H1 (cell line): ENCODE results near the gene INTS15. TPM values are rescaled to one million over a fixed set of nuclear protein-coding genes. Genes with fewer than 3 reads are reported as not detected.
A peak's percentile ranks its signal among the peaks of the same experiment; 100 is the strongest.

Experiments
- CTCF ChIA-PET: fragments of 300-600 bp; sonication (Branson Sonifier 250); formaldehyde crosslinking; loops from one replicate; lab custom pipeline; 2021; ENCODE audit not compliant: partially characterized antibody; lab: Charles Lee
- POLR2A ChIA-PET: fragments of 300-600 bp; sonication (Branson Sonifier 250); formaldehyde crosslinking; loops from one replicate; lab custom pipeline; 2021; ENCODE audit warnings: inconsistent platforms; ENCODE audit not compliant: partially characterized antibody; lab: Charles Lee
- DNase-seq, 2 experiments: peaks; one replicate each; pipeline versions ENCODE4 v3.0.0 to v3.0.0-alpha.2; 2010 to 2022; ENCODE audit warnings: low spot score in 2 of 2, low read depth in 1 of 2, mixed read lengths in 1 of 2
- FAIRE-seq: peaks from 2 replicates; lab custom pipeline; 2011; peaks lifted over from hg19 to GRCh38; lab: Jason Lieb, UNC
- H2AFZ ChIP-seq: 2 replicates; pipeline ENCODE4 v1.8.1; 2012; ENCODE audit warnings: low read length, inconsistent platforms
- H2AK5ac ChIP-seq: 2 replicates; pipeline ENCODE4 v1.6.1; 2013; ENCODE audit warnings: low read depth, low read length
- H2BK120ac ChIP-seq: replicated peaks from 2 replicates; pipeline ENCODE3; 2013; ENCODE audit warnings: low read depth, low read length, inconsistent platforms
- H2BK12ac ChIP-seq: 2 replicates; pipeline ENCODE4 v1.6.1; 2013; ENCODE audit warnings: low read depth, low read length
- H2BK15ac ChIP-seq: 2 replicates; pipeline ENCODE4 v1.6.1; 2013; ENCODE audit warnings: low read length
- H2BK20ac ChIP-seq: 2 replicates; pipeline ENCODE4 v1.6.1; 2013; ENCODE audit warnings: low read length
- H2BK5ac ChIP-seq: 2 replicates; pipeline ENCODE4 v1.6.1; 2013; ENCODE audit warnings: low read depth, low read length
- H3K14ac ChIP-seq: 2 replicates; pipeline ENCODE4 v1.6.1; 2013; ENCODE audit warnings: inconsistent platforms; ENCODE audit not compliant: insufficient read length
- H3K18ac ChIP-seq: 2 replicates; pipeline ENCODE4 v1.6.1; 2013; ENCODE audit warnings: low read length; ENCODE audit errors: extremely low read depth
- H3K23ac ChIP-seq: 2 replicates; pipeline ENCODE4 v1.6.1; 2013; ENCODE audit warnings: inconsistent platforms; ENCODE audit not compliant: insufficient read length
- H3K23me2 ChIP-seq: 2 replicates; pipeline ENCODE4 v1.6.1; 2013; ENCODE audit warnings: low read depth, low read length
- H3K27ac ChIP-seq: 2 replicates; pipeline ENCODE4 v1.6.1; 2011; ENCODE audit warnings: low read depth, low read length, inconsistent platforms
- H3K27me3 ChIP-seq, 4 experiments: replicated peaks in 1 of 4; 1 replicate in 1 of 4; 2 replicates in 3 of 4; pipeline versions ENCODE4 v1.6.1 to v1.8.1; 2011 to 2013; ENCODE audit warnings: low read length in 3 of 4, mild to moderate bottlenecking in 3 of 4, inconsistent platforms in 2 of 4, mixed read lengths in 2 of 4, moderate library complexity in 1 of 4; ENCODE audit not compliant: control insufficient read depth in 3 of 4, insufficient read depth in 3 of 4; ENCODE audit errors: extremely low read depth in 1 of 4
- H3K36me3 ChIP-seq, 4 experiments: 2 replicates each; pipeline versions ENCODE4 v1.6.1 to v1.8.1; 2011 to 2013; ENCODE audit warnings: mild to moderate bottlenecking in 4 of 4, low read length in 3 of 4, moderate library complexity in 2 of 4, control low read depth in 1 of 4, inconsistent platforms in 1 of 4; ENCODE audit not compliant: insufficient read depth in 4 of 4, control insufficient read depth in 2 of 4
- H3K4ac ChIP-seq: replicated peaks from 2 replicates; pipeline ENCODE3; 2013; ENCODE audit warnings: low read length, low read depth, mixed read lengths, inconsistent platforms; ENCODE audit not compliant: insufficient read length
- H3K4me1 ChIP-seq, 4 experiments: replicated peaks in 1 of 4; 1 replicate in 1 of 4; 2 replicates in 3 of 4; pipeline versions ENCODE4 v1.6.1 to v1.8.1; 2011 to 2013; ENCODE audit warnings: low read length in 3 of 4, inconsistent platforms in 2 of 4, mixed read lengths in 1 of 4; ENCODE audit not compliant: insufficient read depth in 4 of 4, control insufficient read depth in 3 of 4
- H3K4me2 ChIP-seq, 2 experiments: 2 replicates each; pipeline versions ENCODE4 v1.6.1 to v1.8.1; 2011 to 2013; ENCODE audit warnings: low read depth in 2 of 2, low read length in 2 of 2, control low read depth in 1 of 2, inconsistent platforms in 1 of 2, mild to moderate bottlenecking in 1 of 2; ENCODE audit not compliant: insufficient read depth in 1 of 2
- H3K4me3 ChIP-seq, 4 experiments: fragments of 200-600, 300-600 bp in 1 of 4; sonication (generic), shearing (Covaris generic), sonication (Bioruptor Twin) in 1 of 4; 2 replicates each; pipeline versions ENCODE4 v1.5.1 to v1.8.1; 2011 to 2016; ENCODE audit warnings: low read length in 4 of 4, low read depth in 3 of 4, control low read depth in 2 of 4, inconsistent platforms in 2 of 4, mild to moderate bottlenecking in 2 of 4, mixed read lengths in 1 of 4, moderate library complexity in 1 of 4; ENCODE audit not compliant: insufficient read depth in 2 of 4; ENCODE audit errors: extremely low read depth in 1 of 4
- H3K56ac ChIP-seq: replicated peaks from 2 replicates; pipeline ENCODE3; 2013; ENCODE audit warnings: low read depth, mild to moderate bottlenecking, mixed read lengths, low read length, inconsistent platforms; ENCODE audit not compliant: insufficient read length
- H3K79me1 ChIP-seq: 2 replicates; pipeline ENCODE4 v1.6.1; 2013; ENCODE audit warnings: low read depth, low read length, control low read depth
- H3K79me2 ChIP-seq, 2 experiments: 2 replicates each; pipeline versions ENCODE4 v1.6.1 to v1.8.1; 2012 to 2013; ENCODE audit warnings: low read length in 2 of 2, mild to moderate bottlenecking in 2 of 2, inconsistent platforms in 1 of 2; ENCODE audit not compliant: insufficient read depth in 2 of 2, control insufficient read depth in 1 of 2
- H3K9ac ChIP-seq, 4 experiments: replicated peaks in 1 of 4; 1 replicate in 1 of 4; 2 replicates in 3 of 4; pipeline versions ENCODE4 v1.6.1 to v1.8.1; 2011 to 2013; ENCODE audit warnings: low read depth in 3 of 4, low read length in 3 of 4, control low read depth in 2 of 4, mild to moderate bottlenecking in 2 of 4, moderate library complexity in 2 of 4, inconsistent platforms in 1 of 4; ENCODE audit errors: extremely low read depth in 1 of 4
- H3K9me3 ChIP-seq, 2 experiments: 2 replicates each; pipeline versions ENCODE4 v1.6.1 to v1.8.1; 2012 to 2013; ENCODE audit warnings: mild to moderate bottlenecking in 2 of 2, moderate library complexity in 2 of 2, control low read depth in 1 of 2, inconsistent platforms in 1 of 2, low read depth in 1 of 2, low read length in 1 of 2, mixed read lengths in 1 of 2; ENCODE audit not compliant: insufficient read depth in 2 of 2
- H4K20me1 ChIP-seq, 2 experiments: replicated peaks in 1 of 2; 2 replicates each; pipeline versions ENCODE3 to v1.8.1; 2011 to 2013; ENCODE audit warnings: inconsistent platforms in 2 of 2, low read length in 2 of 2, mild to moderate bottlenecking in 1 of 2; ENCODE audit not compliant: insufficient read depth in 2 of 2, control insufficient read depth in 1 of 2
- H4K5ac ChIP-seq: 2 replicates; pipeline ENCODE4 v1.6.1; 2013; ENCODE audit warnings: low read length, low read depth, mixed read lengths, inconsistent platforms; ENCODE audit not compliant: insufficient read length
- H4K8ac ChIP-seq: 2 replicates; pipeline ENCODE4 v1.8.0; 2013; ENCODE audit warnings: mild to moderate bottlenecking, moderate library complexity, low read length, inconsistent platforms; ENCODE audit not compliant: insufficient read depth; ENCODE audit errors: extremely low read depth
- H4K91ac ChIP-seq: replicated peaks from 2 replicates; pipeline ENCODE3; 2013; ENCODE audit warnings: low read length, mixed read lengths, inconsistent platforms; ENCODE audit not compliant: insufficient read length
- TAF1 ChIP-seq: IDR thresholded peaks from 2 replicates; pipeline ENCODE4 v1.6.1; 2011; ENCODE audit warnings: mild to moderate bottlenecking, low read depth, low read length
- WGBS, 2 experiments: shearing (Covaris generic) in 1 of 2; methylation state at CpG; one replicate each; pipeline versions ENCODE4 v1.1.6 to v1.1.7; 2013 to 2015; ENCODE audit warnings: low lambda C conversion rate in 2 of 2, mixed read lengths in 2 of 2, inconsistent platforms in 1 of 2, low coverage in 1 of 2, missing lambda C conversion rate in 1 of 2; ENCODE audit not compliant: insufficient replicate concordance in 2 of 2, insufficient coverage in 1 of 2, insufficient read length in 1 of 2; ENCODE audit errors: extremely low coverage in 1 of 2, missing lambda C conversion rate in 1 of 2; 5-methylcytosine and 5-hydroxymethylcytosine counted together
- polyA plus RNA-seq, 7 experiments: library from polyadenylated mRNA; depleted of rRNA in 3 of 7; stranded (reverse) in 5 of 7; unstranded in 2 of 7; fragments of >200 nt in 5 of 7; fragments of 200-250 nt in 2 of 7; gene quantifications; 1 replicate in 5 of 7; 2 replicates in 1 of 7; 4 replicates in 1 of 7; pipeline versions ENCODE4 v1.2.1 to v1.2.3, GENCODE V29; 2011 to 2013; ENCODE audit warnings: missing spikeins in 2 of 7, mixed read lengths in 2 of 7
- total RNA-seq: library from RNA; stranded (reverse); fragmentation: NEBNext Ultra II Directional; extraction: Animal tissue kit (Norgen Biotek cat#: 25700); gene quantifications from 2 replicates; pipeline ENCODE4 v1.2.1, GENCODE V29; 2021
- TF ChIP-seq, protein P1 (sequence below): IDR thresholded peaks from 2 replicates; pipeline ENCODE4 v1.6.1; 2012; ENCODE audit warnings: inconsistent platforms

Gene INTS15
- total and polyA plus RNA-seq, 2 of the 8 experiments (the other 6 are each of a cell fraction or from before 2014, with no cell fraction given) = 23.0 to 25.7 TPM

DNA sequence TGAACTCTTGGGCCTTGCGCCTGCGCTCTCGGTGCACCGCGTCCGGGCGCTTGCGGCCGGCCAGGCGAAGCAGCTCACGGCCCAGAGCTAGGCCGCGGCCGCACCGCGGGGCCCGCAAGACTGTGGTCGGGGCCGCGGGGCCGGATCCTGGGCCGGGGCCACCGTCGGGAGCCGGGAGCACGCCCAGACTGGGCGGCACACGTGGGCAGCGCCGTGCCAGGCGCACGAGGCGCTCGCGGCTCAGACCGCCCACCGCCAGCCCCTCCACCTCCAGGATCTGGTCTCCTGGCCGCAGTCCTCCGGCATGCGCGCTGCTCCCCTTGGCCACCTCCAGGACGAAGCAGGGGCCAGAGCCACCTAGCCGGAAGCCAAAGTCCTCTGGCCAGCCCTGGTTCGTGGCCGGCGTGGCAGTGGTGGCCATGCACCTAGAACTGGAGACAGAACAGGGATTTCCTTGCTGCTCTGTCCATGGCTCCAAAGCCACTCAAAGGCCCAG, 38.8 kb upstream of the INTS15 start, which contains the start of gene GRID2IP:
GRID2IP (minus strand) TSS at position 446 of the 496 bp plus-strand sequence; CDS start at position 421, 25 bp downstream.
- WGBS, 2 experiments = 91% methylated on average over 35 of the region's 46 CpGs; no CpG with 5 or more reads in 1 of the 2 experiments
- Histone ChIP-seq H3K14ac (no peak within 1 kb of the TSS), H3K79me1 (no peaks in the 10 kb centered on the region), H3K9me3 (no peaks in the 10 kb centered on the region), H3K18ac (no peak within 1 kb of the TSS; the same call in 1 of the 2 replicates), H4K20me1 (no peaks in the 10 kb centered on the region), H4K8ac (peak within 1 kb of the TSS; percentile 68; the same call in 1 of the 2 replicates), H2BK120ac (no peak within 1 kb of the TSS), H3K4me3 (no peak within 1 kb of the TSS), H2AFZ (no peak within 1 kb of the TSS), H2BK5ac (no peak within 1 kb of the TSS), H2BK12ac (no peak within 1 kb of the TSS), H3K23ac (no peak within 1 kb of the TSS), H3K79me2 (no peaks in the 10 kb centered on the region), H3K23me2 (no peaks in the 10 kb centered on the region), H3K27me3 (no peaks in the 10 kb centered on the region), H3K4ac (no peak within 1 kb of the TSS), H2AK5ac (no peak within 1 kb of the TSS), H2BK15ac (0 out of 2 replicates have a peak within 1 kb of the TSS, but pooled peaks have one; percentile 10), H4K91ac (no peak within 1 kb of the TSS), H3K4me2 (no peak within 1 kb of the TSS; a peak in 1 of 4 replicates), H3K56ac (peak within 1 kb of the TSS; percentile 25), H4K5ac (no peak within 1 kb of the TSS), H3K4me1 (no peaks in the 10 kb centered on the region), H3K36me3 (no peaks in the 10 kb centered on the region), H2BK20ac (no peak within 1 kb of the TSS), H3K27ac (no peak within 1 kb of the TSS), H3K9ac (no peak within 1 kb of the TSS)
- ChIA-PET POLR2A (no interaction called here), CTCF (no interaction called here)
- DNase-seq (no peak), FAIRE-seq (no peak)
- TF ChIP-seq TAF1 = no peak
- TF ChIP-seq, protein P1, sequence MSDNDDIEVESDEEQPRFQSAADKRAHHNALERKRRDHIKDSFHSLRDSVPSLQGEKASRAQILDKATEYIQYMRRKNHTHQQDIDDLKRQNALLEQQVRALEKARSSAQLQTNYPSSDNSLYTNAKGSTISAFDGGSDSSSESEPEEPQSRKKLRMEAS = peak; percentile 44; the same call in 1 of the 2 replicates
